ENCODE measurements around the gene DDX20.
A peak's percentile ranks its signal among the peaks of the same experiment; 100 is the strongest.

The DDX20 gene
- total RNA-seq, result 64.8 to 84.4 (median 77.6) reads per million in 4 experiments

GRCh38 chr1:111755331-111756123 is at the start of gene DDX20:
TSS of gene DDX20 (plus strand) at chr1:111755901. CDS start at chr1:111755925, 24 bp downstream.
- DNase-seq, result peak; percentile 88

DNA sequence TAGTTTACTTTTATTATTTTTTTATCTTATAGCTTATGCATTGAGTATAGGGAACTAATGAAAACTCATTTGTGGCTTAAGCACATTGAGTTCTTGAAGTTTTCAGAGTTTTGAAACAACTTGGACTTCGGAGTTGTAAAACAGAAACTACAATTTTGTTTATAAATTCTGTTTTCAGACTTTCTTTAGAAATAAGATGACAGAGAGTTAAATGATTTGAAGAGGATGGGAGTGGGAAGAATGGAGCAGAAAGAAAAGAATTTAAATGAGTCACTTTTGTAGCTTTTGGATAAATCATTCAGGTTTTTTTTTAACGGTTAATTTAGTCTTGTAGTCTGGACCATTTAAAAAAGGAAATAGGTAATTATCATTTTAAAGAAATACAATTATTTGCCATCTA is 48.8 kb upstream of the DDX20 start:
- no peak for DNase-seq

GRCh38 chr1:111707906-111708305 is 47.8 kb upstream of the DDX20 start:
- DNase-seq, result no peak

- no peak for DNase-seq
Observed at GRCh38 chr1:111709986-111710385, 45.7 kb upstream of the DDX20 start.

DNA sequence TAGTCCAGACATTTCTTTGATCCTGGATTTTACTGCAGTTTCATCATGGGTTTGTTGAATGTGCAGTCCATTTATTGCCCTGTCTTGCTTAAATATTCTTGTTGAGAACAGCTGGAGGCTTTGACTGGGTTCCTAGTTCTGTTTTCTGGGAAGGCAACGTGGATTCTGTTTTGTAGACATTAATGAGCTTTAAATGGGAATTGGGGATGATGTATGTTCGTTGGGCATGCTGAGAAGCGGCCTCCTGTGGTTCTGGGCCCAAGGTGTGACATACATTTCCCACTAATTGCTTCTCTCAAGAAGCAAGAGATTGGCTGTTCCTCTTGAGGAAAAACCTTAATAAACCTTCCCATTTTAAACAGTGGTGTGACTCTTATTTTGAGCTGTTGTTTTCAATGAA is 39.4 kb upstream of the DDX20 start:
- no peak for DNase-seq

DNA sequence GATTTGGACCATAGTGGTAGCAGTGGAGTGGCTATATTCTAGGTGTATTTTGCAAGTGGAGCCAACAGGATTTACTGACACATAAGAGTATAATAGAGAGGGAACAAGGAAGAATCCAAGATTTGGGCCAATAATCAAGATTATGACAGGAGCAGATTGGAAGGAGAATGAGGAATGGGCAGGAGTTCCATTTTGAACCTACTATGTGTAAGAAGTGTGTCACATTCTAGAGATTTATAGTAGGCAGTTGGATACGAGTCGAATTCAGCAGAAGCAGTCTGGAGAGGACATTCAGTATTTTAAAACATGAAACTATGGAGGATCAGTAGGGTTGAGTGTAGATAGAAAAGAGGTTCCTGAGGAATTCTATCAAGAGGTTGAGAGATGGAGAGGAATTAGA is 38.3 kb upstream of the DDX20 start:
- DNase-seq, result no peak

DNA sequence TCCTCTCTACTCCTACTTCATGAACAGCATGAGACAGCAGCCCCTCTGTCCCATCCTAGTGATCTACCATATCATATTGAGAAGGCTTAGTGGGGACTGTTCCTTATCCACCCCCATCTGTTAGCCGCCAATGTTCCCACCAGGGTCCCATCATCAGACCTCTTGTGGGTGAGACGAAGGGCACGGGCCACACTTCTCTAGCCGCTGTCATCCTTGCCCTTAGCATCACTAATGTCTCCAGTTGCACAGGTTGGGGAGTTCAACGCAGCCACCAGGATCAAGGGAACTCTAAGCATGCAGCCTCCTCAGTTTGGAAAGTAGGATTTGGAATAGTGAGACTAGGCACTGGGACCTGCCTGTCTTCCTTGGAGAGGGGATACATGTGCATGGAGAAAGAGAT is 36.6 kb upstream of the DDX20 start:
- no peak for DNase-seq

GRCh38 chr1:111719674-111720132 is 36.0 kb upstream of the DDX20 start:
- DNase-seq, result no peak

GRCh38 chr1:111720274-111720976 is 35.3 kb upstream of the DDX20 start:
- no peak for DNase-seq

DNA sequence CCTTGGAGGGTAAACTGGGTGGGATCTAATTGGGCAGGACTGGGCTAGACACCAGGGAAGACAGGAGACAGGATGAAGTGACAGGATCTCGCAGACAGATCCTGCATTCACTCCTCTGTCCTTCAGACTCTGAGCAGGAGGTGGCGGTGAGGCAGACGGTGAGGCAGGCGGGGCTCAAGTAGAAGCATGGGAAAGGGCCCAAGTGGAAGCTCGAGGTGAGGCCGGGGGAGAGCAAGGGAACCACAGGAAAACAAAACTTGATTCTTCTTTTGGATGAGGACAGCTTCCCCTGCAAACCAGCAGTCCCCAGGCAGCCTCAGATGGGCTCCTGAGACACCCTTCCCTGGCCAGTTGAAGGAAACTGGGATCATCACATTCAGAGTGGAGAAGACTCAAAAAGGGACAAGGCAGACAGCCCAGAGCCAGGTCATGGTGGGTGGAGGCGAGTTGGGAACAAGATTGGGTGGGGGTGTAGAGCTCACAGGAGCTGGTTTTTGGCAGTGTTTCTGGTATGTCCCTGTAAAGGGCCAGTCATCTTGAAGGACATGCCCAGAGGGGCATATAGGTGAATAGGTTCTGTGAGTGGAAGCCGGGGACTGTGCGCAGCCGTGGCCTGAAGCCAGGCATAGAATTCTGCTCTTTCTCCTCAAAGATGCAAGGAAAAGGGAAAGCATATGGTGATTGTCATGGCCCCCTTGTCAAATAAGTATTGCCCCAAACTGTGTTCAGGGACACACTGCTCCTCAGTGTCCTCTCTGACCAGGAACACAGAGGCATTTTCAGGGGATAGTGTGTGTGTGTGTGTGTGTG is 34.5 kb upstream of the DDX20 start:
- no peak for DNase-seq

DNA sequence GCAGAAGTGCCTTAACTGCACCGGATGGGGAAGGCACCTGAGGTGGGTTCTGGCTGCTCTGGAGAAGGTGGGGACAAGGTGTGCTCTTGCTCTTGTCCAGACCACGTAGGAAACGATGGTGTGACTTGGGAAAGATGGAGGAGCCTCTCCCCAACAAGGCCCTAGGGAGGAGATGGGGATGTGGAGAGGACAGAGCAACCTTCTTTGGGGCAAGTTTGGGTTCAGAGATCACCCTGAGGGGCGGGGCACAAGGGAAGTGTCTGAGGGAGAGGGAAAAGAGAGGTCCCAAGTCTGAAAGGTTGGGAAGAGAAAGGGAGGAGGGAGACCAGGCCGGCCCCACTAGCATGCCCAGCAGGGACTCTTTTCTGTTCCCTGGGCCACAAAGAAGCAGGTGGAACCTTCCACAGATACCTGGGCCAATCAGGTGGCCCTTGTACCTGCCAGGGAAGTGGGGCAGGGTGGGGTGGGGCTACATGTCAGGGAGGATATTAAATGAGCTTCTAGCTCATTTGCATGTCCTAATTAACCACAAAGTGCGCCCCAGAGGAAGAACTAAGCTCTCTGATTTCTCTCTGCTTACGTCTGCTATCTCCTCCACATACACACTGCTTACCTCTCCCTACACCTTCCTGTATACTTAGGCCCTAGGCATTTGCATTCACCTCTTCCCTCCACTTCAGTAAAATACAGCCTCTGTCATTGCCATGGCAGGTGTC is 32.5 kb upstream of the DDX20 start:
- no peak for DNase-seq

DNA sequence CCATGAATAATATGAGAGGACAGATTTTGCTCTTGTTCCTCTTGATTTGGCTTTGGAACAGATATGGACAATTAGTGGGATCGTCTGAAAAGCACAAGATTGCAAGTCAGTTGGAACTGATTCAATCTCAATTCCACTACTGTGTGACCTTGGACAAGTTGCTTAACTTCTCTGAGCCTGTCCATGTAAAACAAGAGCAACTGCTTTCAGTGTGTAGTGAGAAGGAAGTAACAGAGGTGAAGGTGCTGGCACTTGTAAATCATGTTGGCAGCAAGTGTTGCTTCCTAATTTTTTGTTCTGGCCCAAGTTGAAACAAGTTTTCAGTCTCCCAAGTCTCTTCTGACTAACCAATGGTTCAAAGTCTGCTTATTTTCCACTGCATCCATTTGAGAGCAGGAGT is 31.8 kb upstream of the DDX20 start:
- no peak for DNase-seq

GRCh38 chr1:111725192-111725591 is 30.5 kb upstream of the DDX20 start:
- no peak for DNase-seq

GRCh38 chr1:111727056-111727455 is 28.6 kb upstream of the DDX20 start:
- no peak for DNase-seq

- DNase-seq, result no peak
Observed at GRCh38 chr1:111729271-111729921, 26.3 kb upstream of the DDX20 start.

DNA sequence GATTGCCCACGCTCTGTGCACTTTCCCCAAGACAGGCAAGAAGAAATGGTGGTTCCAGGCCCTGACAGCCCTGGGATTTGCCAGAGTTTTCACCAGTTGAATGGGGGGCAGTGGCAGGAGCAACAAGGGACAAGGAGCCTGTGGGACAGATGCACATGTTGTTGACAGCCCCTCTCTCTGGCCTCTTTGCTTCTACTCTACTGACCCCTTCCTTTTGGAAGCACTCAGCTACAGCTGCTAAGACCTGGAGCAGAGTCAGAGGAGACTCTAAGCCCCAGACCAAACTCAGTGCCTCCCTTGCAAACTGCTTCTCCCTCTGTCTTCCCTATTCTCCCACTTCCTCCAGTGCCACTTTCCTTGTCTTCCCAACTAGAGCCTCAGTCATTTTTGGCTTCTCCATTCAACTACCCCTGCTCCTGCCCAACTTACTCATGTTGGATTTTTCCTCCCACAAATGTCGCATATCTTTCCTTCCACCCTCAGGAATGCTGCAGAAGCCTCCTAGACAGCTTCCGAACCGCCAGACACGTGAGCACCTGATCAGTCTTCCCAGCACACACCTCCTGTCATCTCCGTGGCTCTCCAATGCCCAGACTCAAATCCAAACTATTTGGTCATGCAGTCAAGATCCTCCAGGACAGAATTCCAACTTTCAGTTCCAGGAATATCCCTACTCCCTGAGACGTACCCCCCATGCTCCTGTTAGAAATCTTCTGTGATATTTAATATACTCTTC is 25.6 kb upstream of the DDX20 start:
- no peak for DNase-seq

DNA sequence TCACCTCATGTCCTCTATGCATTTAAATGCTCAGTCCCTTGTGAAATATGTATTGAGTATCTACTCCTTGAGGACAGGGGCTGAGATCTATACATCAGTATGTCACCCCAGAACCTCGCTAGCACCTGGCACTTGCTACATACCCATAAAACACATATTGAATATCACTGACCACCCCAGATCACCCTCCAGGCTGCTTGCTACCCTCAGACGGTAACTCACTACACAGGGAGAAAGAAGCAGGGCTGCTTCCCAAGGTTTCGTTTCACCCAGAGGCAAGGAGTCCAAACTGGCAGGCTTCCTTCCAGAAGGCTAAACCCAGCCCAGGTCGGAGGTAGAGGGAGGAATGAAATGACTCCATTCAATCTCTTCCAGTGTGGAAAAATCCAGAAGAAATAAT is 25.0 kb upstream of the DDX20 start:
- DNase-seq, result no peak

- DNase-seq, result no peak
Observed at GRCh38 chr1:111731956-111732355, 23.7 kb upstream of the DDX20 start.

DNA sequence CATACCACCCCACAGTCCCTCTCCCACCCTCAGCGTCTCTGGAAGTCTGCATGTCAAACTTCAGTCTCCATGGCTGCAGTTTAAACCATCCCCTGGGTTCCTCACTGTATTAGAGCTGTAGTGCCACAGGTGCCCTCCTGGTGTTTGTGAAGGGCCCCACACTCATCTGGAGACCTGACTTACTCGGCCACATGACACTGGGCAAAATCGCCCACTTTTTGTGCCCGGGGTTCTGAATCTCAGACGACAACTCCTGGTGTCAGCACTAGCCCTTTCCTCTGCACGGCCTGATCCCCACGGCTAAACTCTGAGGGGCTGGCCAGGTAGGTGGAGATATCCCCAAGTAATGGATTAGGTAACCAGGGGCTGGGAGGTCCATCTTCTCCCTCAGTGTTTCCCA is 23.0 kb upstream of the DDX20 start:
- DNase-seq, result no peak

- no peak for DNase-seq
Observed at GRCh38 chr1:111733183-111733991, 22.3 kb upstream of the DDX20 start.

DNA sequence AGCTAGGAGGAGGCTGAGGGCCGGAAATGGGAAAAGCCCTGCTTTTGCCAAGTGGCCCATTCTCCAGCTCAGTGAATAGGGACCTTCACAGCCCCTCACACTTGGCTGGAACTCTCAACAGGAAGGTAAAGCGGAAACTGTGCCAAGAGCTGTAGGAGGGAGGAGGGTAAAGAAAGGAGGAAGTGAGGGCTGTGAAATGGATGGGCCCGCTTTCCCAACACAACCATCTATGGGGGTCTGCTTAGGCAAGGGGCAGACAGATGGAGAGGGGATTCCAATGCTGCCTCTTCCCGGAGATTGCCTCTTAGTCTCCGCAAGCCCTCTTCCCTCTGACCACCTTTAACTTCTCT is 21.7 kb upstream of the DDX20 start:
- no peak for DNase-seq
